Measurements from ENCODE around the gene EEPD1.

EEPD1 gene

GRCh38 chr7:36284456-36285090 is 131.5 kb downstream of the EEPD1 start:
- no peak for DNase-seq

- no peak for DNase-seq
These were observed 132.2 kb downstream of the EEPD1 start for GRCh38 chr7:36285276-36285675.

GRCh38 chr7:36286226-36286625 is 133.2 kb downstream of the EEPD1 start:
- peak; percentile 52 for DNase-seq

GRCh38 chr7:36286688-36287087 is 133.6 kb downstream of the EEPD1 start:
- no peak for DNase-seq

GRCh38 chr7:36287371-36288241 is 134.6 kb downstream of the EEPD1 start:
- DNase-seq: peak; percentile 38

- no peak for DNase-seq
These were observed 135.4 kb downstream of the EEPD1 start for GRCh38 chr7:36288501-36288900.

- no peak for DNase-seq
These were observed 137.0 kb downstream of the EEPD1 start for GRCh38 chr7:36289833-36290661.

GRCh38 chr7:36291387-36292316 is 138.6 kb downstream of the EEPD1 start:
- DNase-seq: peak; percentile 77

- no peak for DNase-seq
These were observed 142.0 kb downstream of the EEPD1 start for GRCh38 chr7:36295090-36295489.

- no peak for DNase-seq
These were observed 143.2 kb downstream of the EEPD1 start for GRCh38 chr7:36296284-36296683.

GRCh38 chr7:36297364-36298009 is 144.4 kb downstream of the EEPD1 start:
- DNase-seq: no peak

- no peak for DNase-seq
These were observed 145.1 kb downstream of the EEPD1 start for GRCh38 chr7:36298106-36298505.

GRCh38 chr7:36299223-36299774 is 146.2 kb downstream of the EEPD1 start:
- DNase-seq: no peak

- no peak for DNase-seq
These were observed 146.8 kb downstream of the EEPD1 start for GRCh38 chr7:36299823-36300341.

GRCh38 chr7:36300696-36301350 is 147.8 kb downstream of the EEPD1 start:
- DNase-seq: no peak

GRCh38 chr7:36301914-36302771 is 149.1 kb downstream of the EEPD1 start:
- DNase-seq: no peak

- DNase-seq: no peak
These were observed 150.4 kb downstream of the EEPD1 start for GRCh38 chr7:36303202-36304098.

GRCh38 chr7:36304099-36304425 is 151.0 kb downstream of the EEPD1 start:
- DNase-seq: no peak

- DNase-seq: no peak
These were observed 152.2 kb downstream of the EEPD1 start for GRCh38 chr7:36305226-36305625.

Data from activated T-cell treated with anti-CD3 and anti-CD28 coated beads, Interleukin-2, amount 50 U/mL, for 1 hour (primary cell).